AG08395 (cell line): ENCODE data around the gene RABIF.
A peak's percentile ranks its signal among the peaks of the same experiment; 100 is the strongest.
"Not testable (repeated sequence)": the region's sequence is repeated elsewhere in the genome, so short reads cannot be mapped to it uniquely, and the experiment has no call there.

Experiments used
- DNase-seq: peaks from one replicate; pipeline ENCODE4 v3.0.0; 2012; ENCODE audit warnings: mixed read lengths, low spot score

Gene RABIF

DNA sequence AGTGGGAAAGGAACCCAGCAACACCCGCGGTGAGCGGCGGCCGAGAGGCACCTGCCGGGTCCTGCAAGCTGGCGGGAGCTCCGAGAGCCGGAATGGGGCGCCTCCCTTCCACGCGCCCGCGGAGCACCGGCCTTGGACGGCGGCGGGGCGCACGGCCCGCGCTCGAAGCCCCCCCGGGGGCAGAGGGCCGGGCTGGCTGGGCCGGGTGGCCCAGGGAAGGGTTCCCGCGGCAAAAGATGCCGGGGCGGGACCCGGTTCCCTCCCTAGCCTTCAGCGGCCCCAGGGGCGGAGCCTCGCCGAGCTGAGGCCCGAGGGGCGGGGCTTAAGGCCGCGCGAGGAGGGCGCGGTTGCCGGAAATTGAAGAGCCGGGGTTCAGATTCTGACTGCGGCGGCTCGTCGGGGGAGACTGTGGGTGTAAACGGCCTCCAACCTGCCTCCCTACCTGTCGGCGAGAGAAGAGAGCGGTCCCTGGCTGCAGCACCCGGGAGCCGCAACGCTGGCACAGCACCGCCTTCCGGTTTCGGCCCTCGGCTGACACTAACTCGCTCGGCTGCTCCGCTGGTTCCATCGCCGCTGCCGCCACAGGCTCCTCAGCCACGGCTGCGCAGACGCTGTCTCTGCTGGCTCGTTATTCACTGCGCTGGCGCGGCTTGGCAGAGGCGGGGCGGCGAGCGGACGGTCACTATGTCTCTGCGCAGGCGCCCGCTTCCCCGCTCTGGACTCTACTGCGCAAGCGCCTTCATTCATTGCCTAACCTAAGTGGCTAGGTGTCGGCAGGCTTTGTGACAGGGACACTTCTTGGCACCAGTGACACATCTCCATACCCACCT, at the start of gene RABIF:
TSS of gene RABIF (minus strand) at position 619 of the 830 bp plus-strand sequence. CDS start at position 568, 51 bp downstream.
- peak; percentile 100 for DNase-seq

DNA sequence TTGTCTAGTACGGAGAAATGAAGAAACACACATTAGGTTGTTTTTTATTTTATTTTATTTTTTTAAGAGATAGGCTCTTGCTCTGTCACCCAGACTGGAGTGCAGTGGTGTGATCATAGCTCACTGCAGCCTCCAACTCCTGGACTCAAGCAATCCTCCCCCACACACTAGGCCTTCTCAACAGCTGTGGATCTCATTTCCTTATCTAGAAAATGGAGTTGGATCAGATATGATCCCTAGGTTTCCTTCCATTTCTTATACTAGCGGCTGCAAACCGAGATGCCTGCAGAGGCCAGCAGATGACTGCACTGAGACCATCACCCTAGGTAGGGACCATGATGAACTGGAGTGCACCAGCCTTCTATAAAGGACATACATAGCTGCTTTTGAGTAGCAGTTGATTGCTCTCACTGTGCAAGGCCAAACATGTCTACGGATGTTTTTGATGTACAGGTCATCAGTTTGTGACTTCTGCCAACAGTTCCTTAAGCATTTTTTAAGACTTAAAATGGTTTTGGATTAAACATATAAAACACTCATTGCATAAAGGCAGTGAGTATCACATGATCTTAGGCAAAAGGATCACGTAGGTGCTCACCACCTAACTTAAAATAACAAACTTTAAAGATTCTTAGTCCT, 49.5 kb upstream of the RABIF start:
- DNase-seq, result no peak

DNA sequence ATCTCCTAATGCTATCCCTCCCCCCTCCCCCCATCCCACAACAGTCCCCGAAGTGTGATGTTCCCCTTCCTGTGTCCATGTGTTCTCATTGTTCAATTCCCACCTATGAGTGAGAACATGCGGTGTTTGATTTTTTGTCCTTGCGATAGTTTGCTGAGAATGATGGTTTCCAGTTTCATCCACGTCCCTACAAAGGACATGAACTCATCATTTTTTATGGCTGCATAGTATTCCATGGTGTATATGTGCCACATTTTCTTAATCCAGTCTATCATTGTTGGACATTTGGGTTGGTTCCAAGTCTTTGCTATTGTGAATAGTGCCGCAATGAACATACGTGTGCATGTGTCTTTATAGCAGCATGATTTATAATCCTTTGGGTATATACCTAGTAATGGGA, 47.5 kb upstream of the RABIF start:
- not testable (repeated sequence) for DNase-seq

DNA sequence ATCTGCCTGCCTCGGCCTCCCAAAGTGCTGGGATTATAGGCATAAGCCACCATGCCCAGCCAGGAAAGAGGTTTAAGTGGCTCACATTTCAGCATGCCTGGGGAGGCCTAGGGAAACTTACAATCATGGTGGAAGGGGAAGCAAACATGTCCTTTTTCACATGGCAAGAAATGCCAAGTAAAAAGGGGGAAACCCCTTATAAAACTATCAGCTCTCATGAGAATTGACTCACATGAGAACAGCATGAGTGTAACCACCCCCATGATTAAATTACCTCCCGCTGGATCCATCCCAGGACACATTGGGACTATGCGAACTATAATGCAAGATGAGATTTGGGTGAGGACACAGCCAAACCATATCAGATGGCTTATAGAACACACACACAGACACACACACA, 46.9 kb upstream of the RABIF start:
- DNase-seq, result no peak

DNA sequence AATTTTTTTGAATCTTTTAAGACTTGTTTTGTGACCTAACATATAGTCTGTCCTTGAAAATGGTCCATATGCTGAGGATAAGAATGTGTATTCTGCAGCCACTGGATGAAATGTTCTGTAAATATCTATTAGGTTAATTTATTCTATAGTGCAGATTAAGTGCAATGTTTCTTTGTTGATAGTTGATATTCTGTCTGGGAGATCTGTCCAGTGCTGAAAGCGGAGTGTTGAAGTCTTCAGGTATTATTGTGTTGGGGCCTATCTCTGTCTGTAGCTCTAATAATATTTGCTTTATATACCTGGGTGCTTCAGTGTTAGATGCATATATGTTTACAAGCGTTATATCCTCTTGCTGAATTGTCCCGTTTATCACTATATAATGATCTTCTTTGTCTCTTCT, 45.8 kb upstream of the RABIF start:
- no peak for DNase-seq

DNA sequence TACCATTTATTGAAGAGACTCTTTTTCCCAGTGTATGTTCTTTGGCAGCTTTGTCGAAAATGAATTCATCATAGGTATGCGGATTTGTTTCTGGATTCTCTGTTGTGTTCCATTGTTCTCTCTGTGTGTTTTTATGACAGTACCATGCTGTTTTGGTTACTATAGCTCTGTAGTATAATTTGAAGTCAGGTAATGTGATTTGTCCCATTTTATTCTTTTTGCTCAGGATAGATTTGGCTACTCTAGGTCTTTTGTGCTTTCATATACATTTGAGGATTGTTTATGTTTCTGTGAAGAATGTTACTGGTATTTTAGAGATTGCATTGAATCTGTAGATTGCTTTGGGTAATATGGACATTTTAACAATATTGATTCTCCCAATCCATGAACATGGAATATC, 43.5 kb upstream of the RABIF start:
- DNase-seq, result no peak

DNA sequence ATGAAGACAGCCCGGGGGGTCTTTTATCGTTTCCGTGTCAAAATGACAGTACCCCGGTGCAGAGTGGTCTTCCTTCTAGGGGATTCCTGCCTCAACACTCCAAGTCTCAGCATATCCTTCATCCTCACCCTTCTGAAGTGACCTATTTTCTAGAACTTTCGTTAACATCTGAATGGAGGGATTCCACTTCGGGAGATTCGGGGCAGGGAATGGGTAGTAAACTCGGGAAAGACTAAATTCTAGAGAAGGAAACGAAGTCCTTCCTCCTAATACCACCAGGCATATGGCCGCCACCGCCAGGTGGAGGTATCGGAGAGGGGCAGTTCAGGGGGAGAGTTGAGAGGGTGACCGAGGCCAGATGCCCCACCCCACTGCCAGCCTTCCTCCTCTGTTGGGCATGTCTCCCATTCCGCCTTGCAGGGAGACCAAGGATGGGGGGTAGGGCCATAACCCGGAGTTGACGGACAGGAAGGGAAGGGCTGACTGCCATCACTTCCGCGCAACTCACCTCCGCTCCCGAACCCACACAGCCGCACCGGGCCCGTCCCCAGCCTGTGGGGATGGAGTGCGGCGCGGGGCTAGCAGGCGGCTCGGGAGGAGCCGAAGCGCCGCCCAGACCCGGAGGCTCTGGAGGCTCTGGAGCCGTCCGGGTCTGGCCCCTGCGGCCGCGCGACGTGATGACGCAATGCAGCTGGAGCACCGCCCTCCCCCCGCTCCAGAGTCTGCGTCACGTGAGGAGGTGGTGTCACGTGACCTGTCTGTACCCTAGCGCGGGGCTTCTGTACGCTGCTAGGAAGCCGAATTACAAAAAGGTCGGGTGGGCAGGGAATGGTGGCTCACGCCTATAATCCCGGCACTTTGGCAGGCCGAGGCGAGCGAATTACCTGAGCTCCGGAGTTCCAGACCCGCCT, 37.9 kb upstream of the RABIF start, which contains the start of gene KLHL12:
TSS of gene KLHL12 (minus strand) at position 654 of the 911 bp plus-strand sequence. CDS start 2,072 bp downstream, outside the sequence.
- peak; percentile 98 for DNase-seq

DNA sequence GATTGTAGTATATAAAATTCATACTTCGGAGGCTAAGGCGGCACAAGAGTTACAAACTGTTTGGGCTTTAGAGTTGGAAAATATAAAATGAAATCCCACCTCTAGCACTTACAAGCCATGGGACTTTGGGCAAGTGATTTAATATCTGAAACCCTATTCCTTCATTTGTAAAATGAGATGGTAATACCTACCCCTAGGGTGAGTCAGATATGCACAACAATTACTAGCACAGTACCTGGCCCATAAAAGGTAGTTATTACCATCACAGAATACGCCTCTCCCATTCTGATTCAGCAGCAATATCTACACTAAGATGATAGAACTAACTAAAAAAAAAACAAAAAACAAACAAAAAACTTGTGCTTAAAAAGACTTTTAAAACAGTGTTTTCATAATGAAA, 34.6 kb upstream of the RABIF start:
- DNase-seq, result no peak

DNA sequence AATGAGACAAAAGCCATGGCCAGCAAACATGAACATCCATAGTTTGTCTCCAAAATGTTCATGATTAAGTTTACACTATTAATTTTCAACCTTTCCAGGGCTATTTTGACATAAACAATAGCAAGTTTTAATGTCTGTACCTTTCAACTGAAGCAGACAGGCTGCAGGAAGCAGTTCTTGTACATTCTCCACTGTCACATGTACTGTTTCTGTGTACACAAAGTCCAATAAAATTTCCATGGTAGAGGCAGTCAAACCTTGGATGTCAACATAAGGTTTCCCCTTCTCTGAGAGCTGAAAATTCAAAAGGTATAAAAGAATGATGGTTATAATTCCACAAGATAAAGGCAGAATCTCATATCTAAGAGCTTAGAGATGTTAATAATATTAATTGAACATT, 30.7 kb upstream of the RABIF start:
- no peak for DNase-seq

DNA sequence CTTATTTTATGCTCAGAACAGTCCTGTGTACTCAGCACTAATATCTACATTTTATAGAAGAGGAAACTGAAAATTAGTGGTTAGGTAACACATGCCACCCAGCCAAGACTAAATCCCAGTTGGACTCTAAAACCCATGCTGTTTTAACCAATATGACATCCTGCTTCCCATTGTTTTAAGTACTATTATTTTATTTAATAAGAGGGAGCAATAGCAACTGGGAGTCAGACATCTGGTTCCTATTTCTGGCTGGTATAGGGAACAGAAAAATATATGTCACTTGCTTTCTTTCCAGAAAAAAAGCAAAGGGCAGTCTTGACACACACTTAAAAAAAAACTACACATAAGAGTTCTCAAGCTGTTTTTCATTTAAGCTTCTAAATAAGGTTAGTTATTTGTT, 26.2 kb upstream of the RABIF start:
- DNase-seq, result no peak

DNA sequence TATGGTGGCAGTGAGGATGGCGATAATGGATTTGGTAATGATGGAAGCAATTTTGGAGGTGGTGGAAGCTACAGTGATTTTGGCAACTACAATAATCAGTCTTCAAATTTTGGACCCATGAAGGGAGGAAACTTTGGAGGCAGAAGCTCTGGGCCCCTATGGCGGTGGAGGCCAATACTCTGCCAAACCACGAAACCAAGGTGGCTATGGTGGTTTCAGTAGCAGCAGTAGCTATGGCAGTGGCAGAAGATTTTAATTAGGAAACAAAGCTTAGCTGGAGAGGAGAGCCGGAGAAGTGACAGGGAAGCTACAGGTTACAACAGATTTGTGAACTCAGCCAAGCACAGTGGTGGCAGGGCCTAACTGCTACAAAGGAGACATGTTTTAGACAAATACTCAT, 23.5 kb upstream of the RABIF start:
- not testable (repeated sequence) for DNase-seq

DNA sequence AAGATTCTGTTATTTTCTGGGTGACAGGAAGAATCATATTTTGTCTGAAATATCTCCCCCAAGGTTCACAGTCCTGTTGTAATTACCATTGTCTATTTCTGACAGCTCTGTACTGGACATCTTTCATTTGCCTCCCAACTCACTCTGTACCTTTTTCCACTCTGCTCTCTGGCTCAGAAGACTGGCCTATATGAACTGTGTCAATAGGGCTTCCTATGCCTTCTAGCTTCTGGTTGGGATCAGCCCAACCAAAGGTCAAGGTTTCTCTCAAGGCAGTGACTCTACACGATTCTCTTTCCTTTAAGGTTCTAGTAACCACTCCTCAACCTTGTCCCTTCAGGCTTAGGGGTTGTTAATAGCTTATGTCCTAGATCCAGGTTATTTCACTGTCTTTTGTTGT, 20.5 kb upstream of the RABIF start:
- no peak for DNase-seq

DNA sequence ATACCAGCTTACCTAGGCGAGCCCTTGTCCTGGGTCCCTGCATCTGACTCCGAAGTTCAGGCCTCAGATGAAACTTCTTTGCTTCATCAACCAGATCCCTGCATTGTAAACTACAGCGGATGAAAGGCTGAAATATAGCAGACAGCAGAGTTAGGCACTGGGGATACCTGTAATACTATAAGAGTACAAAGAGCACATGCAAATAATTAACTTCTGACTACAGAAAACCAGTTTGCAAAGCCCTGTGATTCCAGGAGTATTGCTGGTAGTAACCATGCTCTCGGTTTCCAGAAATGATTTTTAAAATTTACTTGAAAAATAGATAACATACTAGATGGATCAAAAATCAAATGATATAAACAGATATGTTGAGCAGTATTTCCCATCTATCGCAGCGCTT, 20.0 kb upstream of the RABIF start:
- no peak for DNase-seq

DNA sequence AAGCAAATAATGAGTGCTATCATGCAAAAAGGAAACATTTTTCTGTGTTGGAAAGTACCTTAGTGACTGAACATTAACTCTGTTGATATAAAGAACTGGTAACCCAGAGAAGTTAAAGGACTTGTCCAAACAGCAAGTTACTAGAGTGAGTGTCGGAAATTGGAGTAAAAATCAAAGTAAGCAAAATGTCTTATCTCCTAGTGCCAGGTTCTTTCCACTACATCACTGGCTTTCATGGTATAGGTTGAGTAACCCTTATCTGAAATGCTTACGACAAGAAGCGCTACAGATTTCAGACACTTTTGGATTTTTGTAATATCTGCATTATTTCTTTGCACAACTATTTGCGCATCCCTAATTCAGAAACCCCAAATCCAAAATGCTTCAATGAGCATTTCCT, 16.4 kb upstream of the RABIF start:
- DNase-seq, result no peak

DNA sequence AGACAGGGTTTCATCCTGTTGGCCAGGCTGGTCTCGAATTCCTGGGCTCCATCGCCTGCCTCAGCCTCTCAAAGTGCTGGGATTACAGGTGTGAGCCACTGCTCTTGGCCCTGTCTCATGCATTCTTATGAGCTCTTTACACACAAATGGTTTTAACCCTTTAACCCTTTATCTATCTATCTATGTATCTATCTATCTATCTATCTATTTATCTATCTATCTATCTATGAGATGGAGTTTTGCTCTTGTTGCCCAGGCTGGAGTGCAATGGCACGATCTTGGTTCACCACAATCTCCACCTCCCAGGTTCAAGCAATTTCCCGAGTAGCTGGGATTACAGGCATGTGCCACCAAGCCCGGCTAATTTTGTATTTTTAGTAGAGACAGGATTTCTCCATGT, 14.9 kb upstream of the RABIF start:
- not testable (repeated sequence) for DNase-seq

DNA sequence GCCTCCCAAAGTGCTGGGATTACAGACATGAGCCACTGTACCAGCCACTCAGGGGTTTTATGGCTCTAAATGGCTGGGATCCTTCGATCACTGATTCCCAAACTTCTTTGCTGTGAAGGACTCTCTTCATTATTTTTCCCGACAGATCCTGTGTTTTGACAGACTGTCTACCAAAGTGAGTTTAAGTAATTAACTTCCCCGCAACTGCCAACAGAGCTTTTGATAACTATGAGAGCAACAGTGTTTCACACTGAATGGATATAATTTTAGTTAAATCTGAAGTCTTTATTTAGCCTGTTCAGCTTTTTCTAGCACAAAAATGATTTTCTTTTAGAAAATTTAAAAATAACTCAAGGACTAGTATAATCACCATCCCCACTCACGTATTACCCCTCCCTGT, 12.6 kb upstream of the RABIF start:
- DNase-seq, result no peak

DNA sequence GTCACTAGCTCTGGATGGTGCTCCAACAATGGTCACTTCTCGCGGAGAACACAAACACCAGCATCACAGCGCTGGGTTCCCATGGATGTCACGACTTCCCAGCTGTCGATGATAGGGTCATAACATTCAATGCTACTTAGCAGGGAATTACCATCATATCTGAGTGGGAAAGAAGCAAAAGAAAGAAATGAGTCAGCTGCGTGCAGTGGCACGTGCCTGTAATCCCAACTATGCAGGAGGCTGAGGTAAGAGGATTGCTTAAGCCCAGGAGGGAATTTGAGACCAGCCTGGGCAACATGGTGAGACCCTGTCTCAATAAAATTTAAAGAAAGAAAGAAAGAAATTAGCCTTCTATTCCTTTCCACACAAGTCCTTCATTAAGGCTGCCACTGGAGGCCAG, 3.6 kb upstream of the RABIF start:
- DNase-seq, result no peak

DNA sequence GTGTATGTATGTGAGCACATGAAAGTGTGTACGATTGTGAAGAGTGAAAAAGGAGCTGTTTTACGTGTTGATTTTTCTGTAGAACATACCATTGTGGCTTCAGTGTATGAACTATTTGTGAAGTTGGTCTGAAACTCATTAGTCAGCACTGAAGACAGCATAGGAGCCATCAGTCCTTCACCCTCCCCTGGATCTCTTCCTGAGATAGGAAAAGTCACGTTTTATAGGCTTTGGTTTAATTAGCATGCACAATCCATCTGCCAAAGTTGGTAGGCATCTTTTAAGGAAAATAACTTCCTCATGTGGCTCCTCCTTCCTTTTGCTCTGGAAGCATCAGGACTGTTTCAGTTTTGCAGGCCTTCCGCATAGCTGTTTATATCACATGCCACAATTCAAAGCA, 1.4 kb upstream of the RABIF start:
- DNase-seq, result no peak

DNA sequence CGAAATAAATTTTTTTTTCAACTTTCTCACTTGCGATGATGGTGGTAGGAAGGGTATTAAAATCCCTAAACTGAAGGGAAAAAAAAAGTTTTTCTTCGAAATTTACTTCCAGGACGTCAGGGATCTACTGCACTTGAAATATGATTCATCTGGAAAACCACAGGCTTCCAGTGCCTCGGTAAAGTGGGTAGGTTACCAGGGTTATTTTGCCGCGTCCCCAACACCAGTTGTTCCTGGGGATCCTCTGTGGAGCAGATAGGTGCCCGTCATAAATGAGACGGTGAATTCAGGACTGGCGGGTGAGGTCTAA, 773 bp downstream of the RABIF start:
- DNase-seq, result peak; percentile 49

DNA sequence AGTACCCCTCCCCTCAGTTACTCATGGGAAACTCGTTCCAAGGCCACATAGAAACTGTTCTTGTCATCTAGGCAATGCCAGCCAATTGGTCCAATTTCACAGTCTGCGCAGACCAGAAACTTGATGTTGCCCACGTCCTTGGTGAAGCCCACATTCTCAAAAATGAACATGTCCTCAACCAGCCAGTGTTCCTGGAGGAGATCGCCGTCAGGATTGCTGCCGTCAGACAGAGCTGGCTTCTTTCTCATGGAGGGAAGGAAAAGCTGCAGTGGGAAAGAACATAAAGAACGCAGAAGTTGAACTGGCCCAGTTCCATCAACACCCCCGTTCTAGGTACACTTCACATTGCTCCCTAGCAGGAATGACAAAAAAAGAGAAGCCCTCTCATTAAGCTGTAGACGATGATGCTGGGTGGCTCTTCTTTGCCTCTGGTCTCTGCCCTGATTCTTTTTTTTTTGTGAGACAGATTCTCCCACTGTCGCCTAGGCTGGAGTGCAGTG, 7.9 kb downstream of the RABIF start:
- DNase-seq, result no peak

DNA sequence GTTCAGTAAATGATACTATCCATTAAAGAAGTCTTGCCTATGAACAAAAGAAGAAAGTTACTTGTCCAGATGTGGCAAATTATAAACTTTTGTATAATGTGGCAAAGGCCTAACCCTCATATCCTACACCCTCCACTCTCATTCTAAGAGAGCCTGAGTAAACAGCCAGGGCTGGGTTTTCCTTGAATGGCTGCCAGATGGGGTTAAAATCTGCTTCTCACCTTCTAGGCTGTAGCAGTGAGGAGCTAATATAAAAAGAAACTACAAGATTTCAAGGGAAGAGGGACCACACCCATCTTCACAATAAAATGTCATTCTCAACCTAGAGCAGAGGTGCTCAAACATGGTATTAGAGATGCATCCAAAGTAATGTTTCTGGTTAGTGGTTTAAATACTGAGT, 8.9 kb downstream of the RABIF start:
- no peak for DNase-seq

DNA sequence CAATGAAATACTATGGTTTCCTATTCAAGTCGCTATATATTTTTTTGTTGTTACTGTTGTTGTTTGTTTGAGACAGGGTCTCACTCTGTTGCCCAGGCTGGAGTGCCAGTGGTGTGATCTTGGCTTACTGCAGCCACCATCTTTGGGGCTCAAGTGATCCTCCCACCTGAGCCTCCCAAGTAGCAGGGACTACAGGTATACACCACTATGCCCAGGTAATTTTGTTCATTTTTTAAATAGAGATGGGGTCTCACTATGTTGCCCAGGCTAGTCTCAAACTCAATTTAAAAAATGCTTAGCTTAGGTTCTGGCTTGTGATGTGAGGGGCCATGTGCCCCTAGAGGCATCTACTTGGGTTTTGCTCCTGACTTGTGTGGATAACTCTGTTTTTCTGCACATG, 9.8 kb downstream of the RABIF start:
- DNase-seq, result no peak

DNA sequence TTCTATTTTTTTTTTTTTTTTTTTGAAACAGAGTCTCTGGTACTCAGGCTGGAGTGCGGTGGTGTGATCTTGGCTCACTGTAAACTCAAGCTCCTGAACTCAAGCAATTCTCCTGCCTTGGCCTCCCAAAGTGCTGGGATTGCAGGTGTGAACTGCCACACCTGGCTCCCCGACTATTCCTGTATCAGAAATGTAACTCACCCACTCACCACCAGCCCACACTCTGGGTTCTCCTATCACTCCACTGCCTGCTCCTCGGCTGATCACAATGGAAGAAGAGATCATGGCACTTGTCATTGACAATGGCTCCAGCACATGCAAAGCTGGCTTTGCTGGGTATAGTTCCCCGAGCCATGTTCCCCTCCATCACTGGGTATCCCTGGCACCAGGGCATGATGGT, 15.9 kb downstream of the RABIF start:
- DNase-seq, result no peak
